ENCODE data around the gene ENAH.

The ENAH gene

GRCh38 chr1:225458222-225458631, 194.7 kb downstream of the ENAH start:
- Histone ChIP-seq H3K36me3 (ENCODE audit: insufficient read depth) (no peaks in the 10 kb centered on the region), H3K27me3 (ENCODE audit: insufficient read depth, low read depth) (no peaks in the 10 kb centered on the region), H3K9ac (no peak overlapping the region), H3K4me1 (ENCODE audit: low read depth, poor library complexity, severe bottlenecking) (no peaks in the 10 kb centered on the region), H2AFZ (ENCODE audit: low read depth) (no peak overlapping the region), H3K4me2 (no peak overlapping the region), H3K79me2 (ENCODE audit: insufficient read depth, low read depth) (no peaks in the 10 kb centered on the region), H4K20me1 (ENCODE audit: insufficient read depth) (no peaks in the 10 kb centered on the region), H3K4me3 (IDR thresholded peaks at IDR 0.05; ENCODE audit: insufficient read depth, low read depth, low read length) (no peak overlapping the region), H3K27ac (no peak overlapping the region)
- TF ChIP-seq CTCF (conservative IDR thresholded peaks at IDR 0.05; ENCODE audit: low read depth, low read length), result no peak

- H3K4me1 ChIP-seq (ENCODE audit: low read depth, poor library complexity, severe bottlenecking), result no peaks in the 10 kb centered on the region
- no peaks in the 10 kb centered on the region for H3K36me3 ChIP-seq (ENCODE audit: insufficient read depth)
- no peaks in the 10 kb centered on the region for H3K27me3 ChIP-seq (ENCODE audit: insufficient read depth, low read depth)
- no peak overlapping the region for H3K27ac ChIP-seq
- H3K79me2 ChIP-seq (ENCODE audit: insufficient read depth, low read depth), result no peaks in the 10 kb centered on the region
- H2AFZ ChIP-seq (ENCODE audit: low read depth), result no peak overlapping the region
- TF ChIP-seq CTCF (conservative IDR thresholded peaks at IDR 0.05; ENCODE audit: low read depth, low read length), result no peak
- no peak overlapping the region for H3K9ac ChIP-seq
- no peak overlapping the region for H3K4me3 ChIP-seq (IDR thresholded peaks at IDR 0.05; ENCODE audit: insufficient read depth, low read depth, low read length)
- no peak overlapping the region for H3K4me2 ChIP-seq
- no peaks in the 10 kb centered on the region for H4K20me1 ChIP-seq (ENCODE audit: insufficient read depth)
Observed at GRCh38 chr1:225454733-225455132, 198.2 kb downstream of the ENAH start.

DNA sequence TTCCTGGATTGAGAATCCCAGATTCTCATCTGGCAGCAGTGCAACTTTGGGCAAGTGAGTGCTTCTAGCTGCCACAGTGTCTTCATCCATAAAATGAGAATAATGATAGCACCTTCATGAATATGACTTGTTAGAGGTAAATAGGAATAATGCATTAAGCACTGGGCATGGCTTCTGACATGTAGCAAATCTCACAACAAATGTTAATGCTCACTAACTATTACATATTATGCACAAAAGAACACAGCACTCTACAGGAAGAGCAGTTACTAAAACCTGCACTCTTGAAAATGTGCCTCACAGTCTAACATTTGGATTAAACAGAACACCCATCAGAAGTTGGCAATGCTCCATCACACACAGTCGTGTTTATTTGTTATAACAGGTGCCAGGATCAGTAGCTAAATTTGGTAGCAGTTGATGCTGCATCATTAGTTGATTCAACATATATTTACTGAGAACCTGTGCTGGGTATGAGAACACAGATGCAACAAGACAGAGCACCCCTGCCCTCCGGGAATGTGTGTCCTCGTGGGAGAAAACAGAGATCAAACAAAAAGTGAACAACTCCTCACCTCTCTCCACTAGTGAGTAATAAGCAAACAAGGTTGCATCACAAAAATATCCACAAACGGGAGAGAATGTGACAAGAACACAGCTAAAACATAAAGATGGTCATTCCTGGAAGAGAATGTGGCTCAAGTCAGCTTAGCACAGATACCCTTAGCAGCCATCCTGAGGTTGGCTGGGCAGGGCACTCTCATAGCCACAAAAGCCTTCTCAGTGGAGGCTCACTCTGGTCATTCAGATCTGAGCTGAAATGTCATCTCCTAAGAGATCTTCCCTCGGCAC, 198.9 kb downstream of the ENAH start:
- H4K20me1 ChIP-seq (ENCODE audit: insufficient read depth), result no peaks in the 10 kb centered on the region
- H3K4me1 ChIP-seq (ENCODE audit: low read depth, poor library complexity, severe bottlenecking), result no peaks in the 10 kb centered on the region
- H3K9ac ChIP-seq, result no peak overlapping the region
- no peaks in the 10 kb centered on the region for H3K36me3 ChIP-seq (ENCODE audit: insufficient read depth)
- no peak overlapping the region for H2AFZ ChIP-seq (ENCODE audit: low read depth)
- TF ChIP-seq CTCF (conservative IDR thresholded peaks at IDR 0.05; ENCODE audit: low read depth, low read length), result no peak
- no peak overlapping the region for H3K4me2 ChIP-seq
- no peaks in the 10 kb centered on the region for H3K27me3 ChIP-seq (ENCODE audit: insufficient read depth, low read depth)
- H3K27ac ChIP-seq, result no peak overlapping the region
- H3K79me2 ChIP-seq (ENCODE audit: insufficient read depth, low read depth), result no peaks in the 10 kb centered on the region
- no peak overlapping the region for H3K4me3 ChIP-seq (IDR thresholded peaks at IDR 0.05; ENCODE audit: insufficient read depth, low read depth, low read length)

DNA sequence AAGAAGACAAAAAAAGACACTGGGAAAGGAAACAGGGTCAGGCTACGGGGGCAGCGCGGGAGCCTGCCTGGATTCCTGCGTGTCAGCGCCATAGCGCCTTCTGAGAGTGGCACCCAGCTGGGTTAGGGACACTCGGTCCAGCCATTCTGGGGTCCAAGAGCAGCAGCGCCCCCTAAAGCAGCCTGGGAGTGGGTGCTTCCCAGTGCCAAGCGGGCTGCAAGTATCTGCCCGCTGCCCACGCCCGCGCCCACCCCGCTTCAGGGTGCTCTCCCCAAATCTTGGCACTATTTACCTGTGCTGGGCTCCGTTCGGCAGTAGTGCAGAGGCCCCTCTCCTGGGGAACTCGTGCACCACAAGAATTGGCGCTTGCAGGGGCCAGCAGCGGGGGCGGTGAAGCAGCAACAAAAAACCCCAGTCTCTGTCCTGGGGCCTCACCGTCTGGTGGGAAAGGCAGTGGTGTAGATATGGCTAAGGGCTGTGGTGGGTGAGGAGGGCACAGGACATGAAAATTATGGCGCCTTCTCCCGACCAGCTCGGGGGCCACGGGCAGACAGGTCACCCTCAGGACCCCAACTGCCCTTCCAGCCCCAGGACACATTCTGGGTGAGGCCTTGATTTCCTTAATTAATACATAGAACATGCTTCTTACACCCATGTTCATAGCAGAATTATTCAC, 200.9 kb downstream of the ENAH start:
- H3K27ac ChIP-seq, result no peak overlapping the region
- H3K4me3 ChIP-seq (IDR thresholded peaks at IDR 0.05; ENCODE audit: insufficient read depth, low read depth, low read length), result no peak overlapping the region
- no peaks in the 10 kb centered on the region for H3K36me3 ChIP-seq (ENCODE audit: insufficient read depth)
- H3K4me1 ChIP-seq (ENCODE audit: low read depth, poor library complexity, severe bottlenecking), result no peaks in the 10 kb centered on the region
- TF ChIP-seq CTCF (conservative IDR thresholded peaks at IDR 0.05; ENCODE audit: low read depth, low read length), result no peak
- H3K4me2 ChIP-seq, result no peak overlapping the region
- no peaks in the 10 kb centered on the region for H4K20me1 ChIP-seq (ENCODE audit: insufficient read depth)
- no peaks in the 10 kb centered on the region for H3K27me3 ChIP-seq (ENCODE audit: insufficient read depth, low read depth)
- no peaks in the 10 kb centered on the region for H3K79me2 ChIP-seq (ENCODE audit: insufficient read depth, low read depth)
- no peak overlapping the region for H3K9ac ChIP-seq
- no peak overlapping the region for H2AFZ ChIP-seq (ENCODE audit: low read depth)

Data from KMS-11 (cell line).